ENCODE measurements around the gene MRPL21.

- TF ChIP-seq EZH2phosphoT487 (IDR thresholded peaks at IDR 0.05; ENCODE audit: borderline replicate concordance, low read length) = no peak
- TF ChIP-seq, protein P1, sequence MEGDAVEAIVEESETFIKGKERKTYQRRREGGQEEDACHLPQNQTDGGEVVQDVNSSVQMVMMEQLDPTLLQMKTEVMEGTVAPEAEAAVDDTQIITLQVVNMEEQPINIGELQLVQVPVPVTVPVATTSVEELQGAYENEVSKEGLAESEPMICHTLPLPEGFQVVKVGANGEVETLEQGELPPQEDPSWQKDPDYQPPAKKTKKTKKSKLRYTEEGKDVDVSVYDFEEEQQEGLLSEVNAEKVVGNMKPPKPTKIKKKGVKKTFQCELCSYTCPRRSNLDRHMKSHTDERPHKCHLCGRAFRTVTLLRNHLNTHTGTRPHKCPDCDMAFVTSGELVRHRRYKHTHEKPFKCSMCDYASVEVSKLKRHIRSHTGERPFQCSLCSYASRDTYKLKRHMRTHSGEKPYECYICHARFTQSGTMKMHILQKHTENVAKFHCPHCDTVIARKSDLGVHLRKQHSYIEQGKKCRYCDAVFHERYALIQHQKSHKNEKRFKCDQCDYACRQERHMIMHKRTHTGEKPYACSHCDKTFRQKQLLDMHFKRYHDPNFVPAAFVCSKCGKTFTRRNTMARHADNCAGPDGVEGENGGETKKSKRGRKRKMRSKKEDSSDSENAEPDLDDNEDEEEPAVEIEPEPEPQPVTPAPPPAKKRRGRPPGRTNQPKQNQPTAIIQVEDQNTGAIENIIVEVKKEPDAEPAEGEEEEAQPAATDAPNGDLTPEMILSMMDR (IDR thresholded peaks at IDR 0.05; ENCODE audit: low read depth, low read length, poor library complexity, severe bottlenecking) = no peak
These were observed 61.8 kb downstream of the MRPL21 start, which contains the start of gene CPT1A for GRCh38 chr11:68841718-68842426.

Data from DOHH2 (cell line).